Measurements from ENCODE around the gene FXYD5.

- TF ChIP-seq POLR2AphosphoS5 (IDR thresholded peaks at IDR 0.05; ENCODE audit: low read depth, low read length) (no peak), TAF1 (IDR thresholded peaks at IDR 0.05; ENCODE audit: borderline replicate concordance, insufficient read depth, low read length) (no peak)
These were observed 43.6 kb upstream of the FXYD5 start for GRCh38 chr19:35110974-35111373.

Data from PFSK-1 (cell line).